Smooth muscle cell of the pulmonary artery (primary cell): ENCODE data around the gene REL. TPM values are rescaled to one million over a fixed set of nuclear protein-coding genes. Genes with fewer than 3 reads are reported as not detected.

Experiments
- total RNA-seq: library from RNA; depleted of rRNA; stranded (reverse); fragments of >200 nt; gene quantifications from 2 replicates; pipeline ENCODE4 v1.2.3, GENCODE V29; 2014

Gene REL
- 4.2 and 4.8 TPM in 2 replicates for total RNA-seq

DNA sequence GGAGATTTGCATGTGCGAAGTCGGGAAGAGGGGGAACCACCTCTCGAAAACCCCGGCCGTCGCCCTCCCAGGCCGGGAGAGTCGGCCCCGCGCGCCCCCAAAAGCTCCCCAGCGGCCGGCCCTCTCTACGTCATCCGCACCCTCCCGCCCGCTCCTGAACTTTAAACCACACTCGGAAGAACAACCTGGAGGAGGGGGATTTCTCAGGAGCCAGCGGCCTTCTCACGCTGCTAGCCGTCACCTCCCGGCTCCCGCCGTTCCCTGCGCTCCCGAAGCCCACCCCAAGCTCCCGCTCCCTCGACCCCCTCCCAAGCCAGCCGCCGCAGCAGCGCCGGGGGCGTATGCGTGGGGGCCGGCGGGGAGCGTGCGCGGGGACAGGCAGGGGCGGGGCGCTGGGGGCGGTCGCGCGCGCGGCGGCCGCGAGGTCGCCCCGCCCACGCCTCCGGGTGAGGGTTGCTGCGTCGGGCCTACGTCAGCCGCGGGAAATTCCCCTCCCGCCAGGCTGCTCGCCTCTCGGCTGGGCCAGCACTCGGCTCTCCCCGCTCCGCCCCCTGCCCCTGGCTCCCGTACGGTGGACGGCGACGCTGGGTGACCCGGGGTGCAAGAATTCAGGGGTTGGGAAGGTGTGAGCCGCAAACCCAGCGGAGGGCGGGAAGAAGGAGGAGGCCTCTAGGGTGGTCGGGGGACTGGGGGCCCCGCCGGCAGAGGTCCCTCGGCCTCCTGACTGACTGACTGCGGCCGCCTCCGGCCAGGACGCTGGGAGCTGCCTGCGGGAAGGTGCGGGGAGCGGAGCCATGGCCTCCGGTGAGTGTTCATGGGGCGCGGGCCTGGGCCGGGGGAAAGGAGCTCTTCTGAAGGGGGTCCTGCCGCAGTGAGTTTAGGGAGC is at the start of gene REL:
Gene REL (plus strand): TSS at position 528 of the 886 bp plus-strand sequence. CDS start 267 bp downstream, at position 795.

Other genes with a start within 250 kb of the REL start
- 13.1 and 17.3 TPM in 2 replicates for gene PAPOLG, start 125.3 kb upstream of the REL start, total RNA-seq
- gene PEX13, start 136.1 kb downstream of the REL start, total RNA-seq: 31.5 and 31.9 TPM in 2 replicates
- 5.3 and 5.7 TPM in 2 replicates for gene PUS10, start 136.7 kb downstream of the REL start, total RNA-seq
- 8.9 and 10.4 TPM in 2 replicates for gene SANBR, start 184.3 kb downstream of the REL start, total RNA-seq